ENCODE data around the gene WDSUB1.

Gene WDSUB1

GRCh38 chr2:159265171-159265576 is 21.3 kb downstream of the WDSUB1 start:
- no peak for DNase-seq

- DNase-seq, result no peak
These were observed 23.6 kb downstream of the WDSUB1 start for GRCh38 chr2:159262904-159263303.

DNA sequence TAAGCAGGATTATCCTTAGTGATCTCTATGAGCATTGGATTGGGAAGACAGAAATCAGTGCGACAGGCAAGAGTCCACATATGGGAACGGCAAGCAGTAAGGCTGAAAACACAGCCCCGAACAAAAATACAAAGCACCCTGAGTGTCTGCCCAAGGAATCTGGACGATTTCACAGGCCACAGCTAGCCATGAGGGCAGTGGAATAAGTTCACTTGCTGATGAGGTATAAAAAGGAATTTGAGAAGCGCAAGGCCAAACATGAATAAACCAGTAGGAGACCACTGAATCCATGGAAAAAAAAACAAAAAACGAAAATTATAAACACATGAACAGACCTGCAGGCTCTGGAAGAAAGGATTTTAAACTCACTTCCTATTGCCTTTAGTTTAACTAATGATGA is 24.3 kb downstream of the WDSUB1 start:
- DNase-seq, result no peak

GRCh38 chr2:159256159-159256558 is 30.3 kb downstream of the WDSUB1 start:
- no peak for DNase-seq

DNA sequence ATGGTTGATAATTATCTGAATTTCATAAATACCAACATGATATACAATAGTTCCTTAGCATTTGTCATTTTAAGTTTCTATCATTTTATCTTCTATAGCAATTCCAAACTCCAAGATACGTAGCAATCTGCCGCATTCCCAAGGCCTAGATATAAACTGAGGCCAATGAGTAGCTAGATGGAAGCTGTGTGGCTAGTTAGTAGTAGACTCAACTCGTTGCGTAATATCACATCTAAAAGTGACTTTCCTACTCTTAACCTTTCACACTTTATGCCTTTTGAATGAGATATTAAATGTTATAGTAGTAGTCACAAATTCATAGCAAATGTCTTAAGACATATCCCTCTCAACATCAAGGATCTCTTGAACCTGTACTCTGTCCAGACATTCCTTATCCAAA is 33.6 kb downstream of the WDSUB1 start:
- no peak for DNase-seq

DNA sequence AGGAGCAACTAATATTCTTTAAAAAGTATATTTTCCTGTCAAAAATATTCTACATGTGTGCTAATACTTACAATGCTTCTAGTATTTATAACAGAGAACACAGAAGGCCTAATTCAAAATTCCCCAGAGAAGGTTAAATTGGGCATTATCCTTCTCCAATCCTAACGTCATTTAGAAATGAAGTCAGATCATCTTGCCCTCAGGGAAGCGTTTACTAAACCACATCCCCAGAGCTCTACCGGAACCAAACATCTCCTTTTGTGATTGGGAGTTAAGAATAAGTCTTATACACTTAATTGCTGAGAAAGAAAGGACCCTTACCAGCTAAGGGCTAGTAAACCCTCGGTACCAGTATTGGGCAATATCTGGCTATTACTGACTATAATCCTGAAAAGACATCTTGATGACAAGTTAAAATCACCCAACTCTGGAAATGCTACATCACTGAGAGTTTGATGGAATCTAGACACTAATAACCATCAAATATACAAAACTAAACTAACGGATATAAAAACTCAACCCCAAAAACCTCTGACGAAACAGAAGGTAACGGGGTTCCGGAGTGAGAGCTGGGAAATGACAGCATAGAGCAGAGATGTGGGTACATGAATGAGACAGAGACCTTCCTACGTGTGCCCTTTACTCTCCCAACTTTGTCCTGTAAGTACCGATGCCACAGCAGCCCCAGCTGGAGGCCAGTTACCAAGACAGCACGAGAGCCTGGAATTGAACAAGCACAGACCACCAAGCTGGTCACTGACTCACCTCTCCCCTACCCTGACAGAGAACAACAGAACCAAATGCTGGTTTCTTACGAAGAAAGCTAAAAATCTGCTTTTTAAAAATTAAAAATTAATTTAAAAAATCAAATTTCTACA is 35.0 kb downstream of the WDSUB1 start:
- DNase-seq, result no peak

GRCh38 chr2:159249990-159250715 is 36.4 kb downstream of the WDSUB1 start:
- DNase-seq, result peak; percentile 43 to 77

- DNase-seq, result no peak
These were observed 40.0 kb downstream of the WDSUB1 start for GRCh38 chr2:159246325-159246988.

DNA sequence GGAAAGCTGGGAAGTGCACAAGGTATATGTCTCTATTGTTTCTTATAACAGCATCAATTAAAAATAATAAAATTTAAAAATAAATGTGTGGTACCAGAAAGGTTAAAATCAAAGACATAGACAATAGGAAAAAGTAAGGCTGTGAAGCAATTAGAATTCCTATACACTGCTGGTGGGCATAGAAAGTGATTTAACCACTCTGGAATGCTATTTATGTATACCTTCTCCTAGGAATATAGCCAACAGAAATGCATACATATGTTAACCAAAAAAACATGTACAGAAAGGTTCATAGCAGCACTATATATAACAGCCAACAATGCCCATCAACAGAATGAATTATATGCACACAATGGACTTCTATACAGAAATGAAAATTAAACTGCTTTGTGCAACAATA is 43.0 kb downstream of the WDSUB1 start:
- no peak for DNase-seq

DNA sequence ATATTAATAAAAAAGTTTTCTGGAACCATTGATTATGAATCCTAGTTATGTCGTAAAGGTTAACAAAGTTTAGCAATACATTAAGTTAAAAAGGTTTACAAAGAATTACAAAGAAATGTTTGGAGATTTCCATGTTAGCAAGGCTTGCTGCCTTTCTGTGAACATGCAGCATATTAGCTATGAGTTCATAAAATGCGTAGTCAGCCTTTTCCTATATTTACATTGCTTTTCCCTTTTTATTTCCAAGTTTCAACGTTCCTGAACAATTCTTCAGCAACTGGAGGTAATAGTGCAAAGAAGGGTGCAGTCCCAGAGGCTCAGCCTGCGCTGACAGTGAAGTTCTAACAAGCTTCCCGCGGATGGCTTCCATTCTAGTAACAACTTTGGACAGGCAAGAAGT is 51.6 kb downstream of the WDSUB1 start:
- no peak for DNase-seq

DNA sequence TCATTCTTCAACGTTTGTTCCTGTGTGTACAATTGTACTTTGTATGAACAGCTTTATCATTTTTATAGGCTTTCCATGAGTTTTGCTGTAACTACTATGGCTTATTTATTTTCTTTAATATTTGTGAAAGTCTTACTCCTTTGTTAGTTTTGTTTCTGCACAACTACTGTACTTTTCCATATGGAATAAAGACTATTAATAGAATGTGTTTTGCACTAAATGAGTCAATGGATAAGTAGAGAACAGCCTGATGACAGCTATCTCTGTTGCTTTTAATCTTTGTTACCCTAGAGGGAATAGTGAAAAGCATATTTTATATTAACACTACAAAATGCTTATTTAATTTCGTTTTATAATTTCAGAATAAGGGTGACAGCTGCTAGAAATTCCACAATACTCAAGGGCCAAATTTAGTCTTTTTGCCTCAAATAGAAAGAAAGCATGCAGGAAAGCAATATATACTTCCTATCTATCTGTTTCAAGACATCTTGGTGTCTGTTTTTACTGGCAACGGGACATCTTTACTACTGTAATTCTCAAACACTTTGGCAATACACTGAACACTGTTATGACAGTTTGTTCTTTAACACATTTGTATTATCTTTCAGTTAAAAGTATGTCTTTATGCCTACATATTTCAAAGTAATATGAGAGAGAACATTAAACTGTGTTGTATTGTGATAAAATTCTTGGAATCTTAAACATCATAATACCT is 53.9 kb downstream of the WDSUB1 start:
- DNase-seq, result no peak

DNA sequence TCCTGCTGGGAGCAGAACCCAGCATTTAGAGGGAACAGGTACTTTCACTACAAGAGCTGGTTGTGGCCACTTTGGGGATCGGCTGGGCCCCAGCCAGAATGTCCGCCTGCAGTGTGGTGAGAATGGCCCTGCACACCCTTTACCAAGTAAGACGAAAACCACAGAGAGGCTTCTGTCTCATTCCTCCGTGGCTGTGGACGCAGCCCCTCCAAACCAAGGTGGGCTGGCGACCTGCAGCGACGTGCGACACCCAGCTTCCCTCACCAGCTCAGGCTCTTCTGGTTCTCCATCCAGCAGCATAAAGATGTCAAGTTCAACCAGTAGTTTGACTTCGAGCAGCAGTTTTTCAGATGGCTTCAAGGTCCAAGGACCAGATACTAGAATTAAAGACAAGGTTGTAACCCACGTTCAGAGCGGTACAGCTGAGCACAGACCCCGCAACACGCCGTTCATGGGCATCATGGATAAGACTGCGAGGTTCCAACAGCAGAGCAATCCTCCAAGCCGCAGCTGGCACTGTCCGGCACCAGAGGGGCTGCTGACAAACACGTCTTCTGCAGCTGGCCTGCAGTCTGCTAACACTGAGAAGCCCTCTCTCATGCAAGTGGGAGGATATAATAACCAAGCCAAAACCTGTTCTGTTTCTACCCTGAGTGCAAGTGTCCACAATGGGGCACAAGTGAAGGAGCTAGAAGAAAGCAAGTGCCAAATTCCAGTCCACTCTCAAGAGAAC is 56.2 kb downstream of the WDSUB1 start:
- no peak for DNase-seq

- no peak for DNase-seq
These were observed 56.9 kb downstream of the WDSUB1 start for GRCh38 chr2:159229476-159230144.

GRCh38 chr2:159228081-159228581 is 58.4 kb downstream of the WDSUB1 start:
- DNase-seq, result no peak

GRCh38 chr2:159227467-159227866 is 59.0 kb downstream of the WDSUB1 start:
- no peak for DNase-seq

GRCh38 chr2:159226608-159227385 is 59.7 kb downstream of the WDSUB1 start:
- DNase-seq, result no peak

GRCh38 chr2:159226059-159226461 is 60.4 kb downstream of the WDSUB1 start:
- no peak for DNase-seq

- DNase-seq, result no peak
These were observed 61.2 kb downstream of the WDSUB1 start for GRCh38 chr2:159225025-159226016.
